Epidermal melanocyte (primary cell): ENCODE results near the gene BAHCC1.

Source experiments
- DNase-seq: peaks from one replicate; pipeline ENCODE4 v3.0.0; 2011; ENCODE audit warnings: low spot score; ENCODE audit not compliant: insufficient read length

Gene BAHCC1

DNA sequence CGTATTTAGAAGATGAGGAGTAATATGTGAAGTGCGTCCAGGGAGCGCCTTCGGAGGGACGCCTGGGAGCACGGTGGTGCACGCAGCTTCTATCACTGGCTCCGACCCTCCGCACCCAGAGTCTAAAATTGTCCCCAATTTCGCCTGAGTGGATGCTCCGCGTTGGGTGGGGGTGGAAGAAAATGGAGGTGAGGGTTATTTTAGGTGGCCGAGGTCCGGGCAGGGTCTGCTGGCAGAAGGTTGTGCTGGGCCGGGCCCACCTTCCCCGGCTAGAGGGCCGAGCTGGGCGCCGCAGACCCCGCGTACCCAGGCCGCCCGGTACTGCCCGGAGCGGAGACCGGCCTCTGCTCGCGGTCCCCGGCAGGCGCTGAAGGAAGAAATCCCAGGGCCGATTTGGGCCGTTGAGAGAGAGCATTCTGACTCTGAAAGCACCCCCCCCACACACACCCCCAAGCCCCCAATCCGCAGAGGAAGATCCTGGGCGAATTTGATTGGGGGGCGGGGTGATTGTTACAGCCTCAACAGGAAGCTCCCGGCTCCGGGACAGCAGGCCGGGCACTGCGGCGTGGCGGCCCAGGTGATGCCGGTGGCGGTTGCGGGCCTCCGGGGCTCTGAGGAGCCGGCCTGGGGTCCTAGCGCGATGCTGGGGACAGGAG, 3.0 kb downstream of the BAHCC1 start:
- no peak for DNase-seq

- DNase-seq = no peak
These were observed 3.7 kb downstream of the BAHCC1 start for GRCh38 chr17:81398832-81399411.

- peak; percentile 48 for DNase-seq
These were observed 4.4 kb downstream of the BAHCC1 start for GRCh38 chr17:81399481-81400153.

- DNase-seq = peak; percentile 69
These were observed 5.1 kb downstream of the BAHCC1 start for GRCh38 chr17:81400154-81400977.

- DNase-seq = peak; percentile 58
These were observed 5.9 kb downstream of the BAHCC1 start for GRCh38 chr17:81400996-81401722.

DNA sequence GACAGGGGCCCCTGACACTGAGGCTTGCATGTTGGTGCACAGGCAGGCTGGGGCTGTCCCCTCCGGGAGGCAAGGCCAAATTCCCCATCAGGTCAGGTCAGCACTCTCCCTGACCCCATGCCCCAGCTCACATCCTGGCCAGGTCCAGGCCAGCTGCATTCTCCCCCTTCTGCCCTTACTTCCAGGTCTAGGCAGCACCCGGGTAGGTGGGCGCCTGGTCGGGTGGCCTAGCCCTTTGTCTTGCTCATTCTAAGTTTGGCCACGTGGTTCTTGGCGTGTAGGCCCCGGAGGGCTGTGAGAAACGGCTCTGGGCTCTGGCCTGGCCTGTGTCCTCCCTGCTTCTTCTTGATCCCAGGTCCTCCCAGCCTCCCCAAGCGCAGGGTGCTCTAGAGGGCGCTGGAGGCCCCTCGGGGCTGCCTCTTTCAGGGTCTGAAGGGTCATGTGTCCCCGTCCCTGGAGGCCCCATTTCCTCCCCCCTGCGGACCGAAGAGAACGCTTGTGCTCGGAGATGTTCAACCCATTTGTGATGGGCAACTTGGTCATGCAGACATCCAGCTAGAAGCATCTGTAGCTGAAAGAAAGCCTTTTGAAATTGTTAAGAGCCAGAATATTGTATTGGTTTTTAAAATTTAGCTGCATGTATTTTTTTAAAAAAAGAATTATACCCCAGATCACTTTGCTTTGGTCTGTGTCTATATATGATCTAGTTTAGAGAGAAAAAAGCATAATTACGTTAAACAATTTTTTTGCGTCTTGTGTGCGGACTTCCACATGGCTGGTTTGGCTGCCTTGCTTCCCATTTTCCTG, 6.7 kb downstream of the BAHCC1 start:
- DNase-seq = peak; percentile 89

DNA sequence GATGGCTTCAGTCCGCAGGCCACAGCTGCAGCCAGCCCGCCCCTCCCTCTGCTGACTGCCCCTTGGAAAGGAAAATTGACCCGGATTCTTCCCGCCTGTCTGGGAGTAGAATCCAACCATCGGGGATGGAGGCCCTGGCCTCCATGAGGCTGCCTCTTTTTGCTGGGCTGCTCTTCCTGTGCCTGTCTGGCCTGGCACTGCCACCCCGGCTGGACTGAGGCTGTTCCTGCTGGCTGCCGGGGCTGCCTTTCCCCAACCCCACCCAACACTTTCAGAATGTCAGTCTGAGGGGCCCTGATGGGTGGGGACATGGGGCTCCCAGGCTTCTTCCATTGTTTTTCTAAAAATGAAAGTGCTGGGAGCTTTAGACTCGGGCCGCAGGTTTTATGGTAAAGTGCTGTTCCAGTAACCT, 7.3 kb downstream of the BAHCC1 start:
- DNase-seq = no peak

- DNase-seq = peak; percentile 64
These were observed 7.8 kb downstream of the BAHCC1 start for GRCh38 chr17:81402981-81403467.

DNA sequence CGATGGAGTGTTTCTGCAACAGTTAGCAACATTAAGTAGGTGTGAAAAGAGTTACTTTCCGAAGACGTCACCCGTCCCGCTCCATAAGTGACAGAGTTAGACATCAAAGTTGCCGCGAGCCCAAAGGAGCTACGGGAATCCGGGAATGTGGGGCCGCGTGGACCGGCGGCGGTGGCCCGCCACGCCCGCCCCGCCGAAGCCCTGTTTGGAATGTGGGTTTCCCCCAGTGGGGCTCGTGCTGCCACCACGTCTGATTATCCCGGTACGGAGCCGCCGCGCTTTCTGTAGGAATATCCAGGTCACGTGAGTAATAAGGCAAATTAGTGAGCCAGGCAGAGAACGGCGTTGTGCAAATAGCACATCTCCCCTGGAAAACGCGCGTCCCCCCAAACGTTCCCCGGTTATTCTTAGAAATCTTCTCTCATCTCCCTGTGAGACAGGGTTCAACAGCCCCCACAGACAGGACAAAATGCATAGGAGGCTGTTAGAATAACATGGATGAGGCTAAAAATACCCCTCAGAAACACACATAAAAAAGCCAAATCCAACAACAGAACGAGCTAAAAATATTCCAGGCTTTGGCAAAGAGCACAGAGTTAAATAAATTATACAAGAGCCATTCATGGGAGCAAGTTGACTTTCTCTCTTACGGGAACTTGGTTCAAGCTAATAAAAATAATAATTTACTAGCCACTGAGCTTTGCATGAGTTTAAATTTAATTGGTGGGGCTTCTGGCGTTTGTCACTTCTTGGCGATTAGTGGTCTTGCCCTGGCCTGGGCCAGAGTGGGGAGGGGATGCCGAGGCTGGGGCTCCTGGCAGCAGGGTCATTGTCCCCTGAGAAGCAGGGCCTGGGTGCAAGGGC, 8.6 kb downstream of the BAHCC1 start:
- DNase-seq = peak; percentile 73

DNA sequence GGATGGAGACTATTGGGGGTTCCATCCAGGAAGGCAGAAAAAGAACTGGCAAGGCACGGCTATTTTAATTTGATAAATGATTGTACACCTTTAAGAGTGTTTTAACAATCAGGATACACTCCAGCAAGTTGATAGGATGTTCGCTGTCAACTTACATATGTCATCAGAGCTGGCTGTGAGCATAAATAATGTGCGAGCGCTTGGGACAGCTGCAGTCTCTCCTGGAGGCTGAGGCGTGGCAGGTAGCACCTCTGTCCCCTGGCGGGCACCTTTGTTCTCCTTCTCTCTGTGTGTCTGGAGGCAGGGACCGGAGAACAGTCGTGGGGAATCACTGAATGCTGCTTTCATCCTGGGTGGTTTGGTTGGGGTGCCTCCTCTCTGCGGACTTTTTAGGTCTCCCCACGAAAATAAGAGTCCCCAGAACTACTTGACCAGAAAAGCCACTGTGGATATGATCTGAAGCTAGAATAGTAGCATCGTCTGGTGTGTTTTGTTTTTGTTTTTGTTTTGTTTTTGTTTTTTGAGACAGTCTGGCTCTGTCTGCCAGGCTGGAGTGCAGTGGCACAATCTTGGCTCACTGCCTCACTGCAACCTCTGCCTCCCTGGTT, 9.4 kb downstream of the BAHCC1 start:
- DNase-seq = no peak

- DNase-seq = no peak
These were observed 10.2 kb downstream of the BAHCC1 start for GRCh38 chr17:81405411-81405872.

- no peak for DNase-seq
These were observed 11.1 kb downstream of the BAHCC1 start for GRCh38 chr17:81406117-81406953.

DNA sequence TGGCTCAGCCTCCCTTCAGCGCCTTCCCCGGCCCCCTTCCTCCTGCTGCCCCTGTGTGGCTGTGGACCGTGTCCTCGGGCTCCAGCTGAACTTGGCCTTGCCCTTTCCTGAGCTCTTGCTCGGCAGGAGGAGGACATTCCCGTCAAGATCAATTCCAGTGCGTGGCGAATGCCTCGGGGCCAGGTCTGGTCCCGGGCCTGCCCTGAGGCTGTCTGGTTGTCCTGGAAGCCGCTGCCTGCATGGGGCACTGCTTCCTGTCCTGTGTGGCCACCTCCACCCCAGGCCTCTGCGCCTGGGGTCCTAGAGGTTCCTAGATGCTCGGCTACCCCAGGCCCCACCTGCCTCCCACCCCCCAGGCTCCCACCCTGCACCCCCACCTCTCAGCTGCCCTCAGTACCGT, 12.8 kb downstream of the BAHCC1 start:
- no peak for DNase-seq

- DNase-seq = no peak
These were observed 14.1 kb downstream of the BAHCC1 start for GRCh38 chr17:81409190-81409935.

DNA sequence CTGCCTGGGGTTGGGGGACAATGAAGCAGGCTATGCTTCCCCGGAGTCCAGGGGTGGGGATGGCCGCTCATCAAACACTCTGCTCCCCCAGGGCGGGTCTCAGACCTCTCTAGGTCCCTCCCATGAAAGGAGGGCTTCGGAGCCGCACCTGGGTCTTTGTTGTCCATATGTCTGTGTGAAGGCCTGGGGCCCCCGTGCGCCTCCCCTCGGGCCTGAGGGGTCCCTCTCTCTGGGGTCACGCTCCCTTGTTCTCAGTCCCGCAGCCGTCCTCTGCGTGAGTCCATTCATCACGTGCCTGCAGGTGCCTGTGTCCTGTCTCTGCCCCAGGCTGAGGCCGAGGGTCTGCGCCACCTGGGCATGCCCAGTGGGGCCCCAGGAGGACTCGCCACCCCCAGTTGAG, 15.6 kb downstream of the BAHCC1 start:
- DNase-seq = no peak

GRCh38 chr17:81411305-81411704, 16.0 kb downstream of the BAHCC1 start:
- DNase-seq = no peak

DNA sequence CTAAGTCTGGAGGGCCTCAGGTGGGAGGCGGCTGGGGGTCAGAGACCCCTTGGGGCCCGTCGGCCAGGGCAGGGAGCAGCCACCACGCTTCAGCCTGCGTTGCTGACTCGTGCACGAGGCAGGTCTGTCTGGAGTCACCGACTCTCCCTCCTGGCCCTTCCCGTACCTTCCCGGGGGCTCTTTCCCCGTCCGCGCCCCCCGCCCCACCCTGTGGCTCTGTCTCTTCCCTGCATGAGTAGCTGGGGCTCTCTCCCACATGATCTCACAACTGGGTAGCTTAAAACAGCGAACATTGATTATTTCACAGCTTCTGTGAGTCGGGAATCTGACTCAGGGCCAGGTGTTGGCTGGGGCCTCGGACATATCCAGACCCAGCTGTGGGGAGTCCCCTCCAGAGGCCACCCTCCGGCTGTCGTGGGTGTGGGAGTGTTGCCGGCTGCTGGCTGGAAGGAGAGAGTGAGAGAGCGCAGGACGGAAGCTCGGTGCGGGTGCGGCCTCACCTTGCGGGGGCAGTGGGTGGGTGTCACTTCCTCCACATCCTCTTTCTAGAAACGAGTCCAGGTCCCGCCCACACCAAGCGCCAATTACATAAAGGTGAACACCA, 17.3 kb downstream of the BAHCC1 start:
- DNase-seq = no peak
